ENCODE measurements around the gene BHMT.

GRCh38 chr5:79130781-79131180 lies 19.2 kb downstream of the BHMT start:
- TF ChIP-seq POLR2A (IDR thresholded peaks at IDR 0.05; ENCODE audit: low read depth, low read length) (no peak), CTCF (conservative IDR thresholded peaks at IDR 0.05; ENCODE audit: low read depth, low read length) (no peak), RCOR1 (IDR thresholded peaks at IDR 0.05; ENCODE audit: insufficient replicate concordance, low read length) (no peak), FOS (IDR thresholded peaks at IDR 0.05; ENCODE audit: low read depth, low read length) (no peak)

Data from IMR-90 (cell line).